GM23338 (cell line): Measurements from ENCODE around the gene FILIP1L. TPM values are rescaled to one million over a fixed set of nuclear protein-coding genes. Genes with fewer than 3 reads are reported as not detected.

ENCODE experiments used
- ATAC-seq: fragments of 200-7000 bp; cut with Tn5 transposase; 3 replicates; pipeline ENCODE4 v1.9.1; 2020
- DNase-seq: peaks from one replicate; pipeline ENCODE4 v3.0.0-alpha.2; 2015; ENCODE audit warnings: low spot score
- H2AFZ ChIP-seq: fragments of 200-600 bp; sonication (generic); 2 replicates; pipeline ENCODE4 v1.8.0; 2016; ENCODE audit warnings: antibody characterized with exemption, mild to moderate bottlenecking, moderate library complexity
- H3F3A ChIP-seq: fragments of 200-600 bp; sonication (generic); replicated peaks from 2 replicates; pipeline ENCODE4 v1.8.0; 2017; ENCODE audit warnings: antibody characterized with exemption, mixed run types, low read depth
- H3K27ac ChIP-seq: fragments of 200-600 bp; sonication (generic); 2 replicates; pipeline ENCODE4 v1.6.1; 2016; ENCODE audit warnings: low read depth
- H3K27me3 ChIP-seq: fragments of 200-600 bp; sonication (generic); 2 replicates; pipeline ENCODE4 v1.8.0; 2016; ENCODE audit warnings: mild to moderate bottlenecking, mixed run types, moderate library complexity; ENCODE audit not compliant: insufficient read depth
- H3K36me3 ChIP-seq: fragments of 200-600 bp; sonication (generic); 2 replicates; pipeline ENCODE4 v1.8.0; 2016; ENCODE audit warnings: mild to moderate bottlenecking; ENCODE audit not compliant: insufficient read depth
- H3K4me1 ChIP-seq: fragments of 200-600 bp; sonication (generic); 2 replicates; pipeline ENCODE4 v1.8.0; 2016; ENCODE audit warnings: mild to moderate bottlenecking, moderate library complexity; ENCODE audit not compliant: insufficient read depth
- H3K4me2 ChIP-seq: fragments of 200-600 bp; sonication (generic); 2 replicates; pipeline ENCODE4 v1.7.1; 2017; ENCODE audit warnings: mixed run types
- H3K4me3 ChIP-seq: fragments of 200-600 bp; sonication (generic); 2 replicates; pipeline ENCODE4 v1.6.1; 2016; ENCODE audit warnings: mixed run types
- H3K79me2 ChIP-seq: fragments of 200-600 bp; sonication (generic); replicated peaks from 2 replicates; pipeline ENCODE4 v1.8.0; 2017; ENCODE audit warnings: mild to moderate bottlenecking; ENCODE audit not compliant: insufficient read depth
- H3K9me2 ChIP-seq: fragments of 200-600 bp; sonication (generic); 2 replicates; pipeline ENCODE4 v1.8.0; 2017; ENCODE audit not compliant: insufficient read depth
- H4K20me1 ChIP-seq: fragments of 200-600 bp; sonication (generic); replicated peaks from 2 replicates; pipeline ENCODE4 v1.8.0; 2017; ENCODE audit warnings: mild to moderate bottlenecking; ENCODE audit not compliant: insufficient read depth
- H3K27ac Mint-ChIP-seq: 2 replicates; pipeline ENCODE4 v1.8.0; 2020; ENCODE audit warnings: inconsistent platforms, mild to moderate bottlenecking, moderate library complexity, mixed read lengths
- H3K27me3 Mint-ChIP-seq: 3 replicates; pipeline ENCODE4 v1.8.0; 2022; ENCODE audit warnings: low read depth, mild to moderate bottlenecking, moderate library complexity, mixed read lengths, inconsistent platforms; ENCODE audit not compliant: insufficient read depth, poor library complexity
- H3K36me3 Mint-ChIP-seq: 3 replicates; pipeline ENCODE4 v1.8.0; 2021; ENCODE audit warnings: low read depth, mild to moderate bottlenecking, inconsistent platforms, moderate library complexity, mixed read lengths
- H3K4me1 Mint-ChIP-seq: 3 replicates; pipeline ENCODE4 v1.8.0; 2020; ENCODE audit warnings: mild to moderate bottlenecking, inconsistent platforms, mixed read lengths
- H3K4me3 Mint-ChIP-seq: 3 replicates; pipeline ENCODE4 v1.8.0; 2021; ENCODE audit warnings: moderate library complexity, mild to moderate bottlenecking, inconsistent platforms, mixed read lengths
- H3K9me3 Mint-ChIP-seq: 3 replicates; pipeline ENCODE4 v1.8.0; 2020; ENCODE audit warnings: moderate library complexity, mild to moderate bottlenecking, inconsistent platforms, mixed read lengths
- CREB1 ChIP-seq: fragments of 250-450 bp; sonication (Bioruptor Pico); IDR thresholded peaks from 2 replicates; pipeline ENCODE4 v1.5.0; 2020; ENCODE audit warnings: low read depth, mild to moderate bottlenecking, moderate library complexity
- CTCF ChIP-seq, 2 experiments: fragments of 200-600 bp in 1 of 2; sonication (generic) in 1 of 2; conservative IDR thresholded peaks; 2 replicates each; pipeline versions ENCODE4 v1.5.1 to v1.6.1; 2016 to 2017; ENCODE audit warnings: antibody characterized with exemption in 2 of 2, low read depth in 2 of 2, mild to moderate bottlenecking in 2 of 2, moderate library complexity in 1 of 2
- ETS1 ChIP-seq: IDR thresholded peaks from 2 replicates; pipeline ENCODE4 v1.6.1; 2016; ENCODE audit warnings: antibody characterized with exemption
- EZH2 ChIP-seq: fragments of 200-600 bp; sonication (generic); IDR thresholded peaks from one replicate; pipeline ENCODE4 v1.8.0; 2017; ENCODE audit warnings: antibody characterized with exemption, mild to moderate bottlenecking, low read depth; ENCODE audit not compliant: unreplicated experiment
- JUNB ChIP-seq: IDR thresholded peaks from one replicate; pipeline ENCODE4 v1.6.1; 2016; ENCODE audit warnings: antibody characterized with exemption; ENCODE audit not compliant: unreplicated experiment
- NANOG ChIP-seq: IDR thresholded peaks from 2 replicates; pipeline ENCODE4 v1.6.1; 2016; ENCODE audit warnings: antibody characterized with exemption, borderline replicate concordance
- POLR2AphosphoS5 ChIP-seq: IDR thresholded peaks from 2 replicates; pipeline ENCODE4 v1.6.1; 2016; ENCODE audit warnings: antibody characterized with exemption, low read depth
- ZNF114 ChIP-seq: fragments of 250-450 bp; sonication (Bioruptor Pico); IDR thresholded peaks from 2 replicates; pipeline ENCODE4 v1.5.0; 2020; ENCODE audit warnings: mild to moderate bottlenecking, moderate library complexity
- ZNF331 ChIP-seq: fragments of 250-450 bp; sonication (Bioruptor Pico); IDR thresholded peaks from 2 replicates; pipeline ENCODE4 v1.5.0; 2020; ENCODE audit warnings: low read depth, mild to moderate bottlenecking, moderate library complexity
- ZNF462 ChIP-seq: fragments of 250-450 bp; sonication (Bioruptor Pico); IDR thresholded peaks from 2 replicates; pipeline ENCODE4 v1.5.0; 2020; ENCODE audit warnings: mild to moderate bottlenecking, moderate library complexity
- polyA plus RNA-seq: library from polyadenylated mRNA; unstranded; fragments of >200 nt; fragmentation: Nextera tagmentation; extraction: Ambion mirVana; gene quantifications from 2 replicates; pipeline ENCODE4 v1.2.1, GENCODE V29; 2016
- total RNA-seq: library from RNA; depleted of rRNA; stranded (reverse); fragments of >200 nt; shearing (Covaris generic); gene quantifications from 2 replicates; pipeline ENCODE4 v1.2.3, GENCODE V29; 2014

FILIP1L gene
- total and polyA plus RNA-seq, 2 experiments from 2014 or later: 1.6 TPM; not detected in 1

GRCh38 chr3:100088735-100089368 lies 25.4 kb downstream of the FILIP1L start:
- peak overlapping the region; percentile 30; the same call in 1 of the 2 replicates for H3K27ac Mint-ChIP-seq
- peaks cover 4% of the 10 kb centered on the region for H3K27me3 Mint-ChIP-seq
- DNase-seq: peak; percentile 59
- H3K4me3 ChIP-seq: no peak overlapping the region
- no peak overlapping the region for H2AFZ ChIP-seq
- H3K79me2 ChIP-seq: no peaks in the 10 kb centered on the region
- no peaks in the 10 kb centered on the region for H3F3A ChIP-seq
- H3K4me3 Mint-ChIP-seq: peak overlapping the region; percentile 49
- no peak for TF ChIP-seq POLR2AphosphoS5
- TF ChIP-seq EZH2: no peak
- no peak for TF ChIP-seq CREB1
- no peaks in the 10 kb centered on the region for H3K36me3 ChIP-seq
- H3K4me1 ChIP-seq: peaks cover 28% of the 10 kb centered on the region; the same call in 1 of the 2 replicates
- no peak; the same call in 1 of the 3 replicates for ATAC-seq
- H3K9me3 Mint-ChIP-seq: no peaks in the 10 kb centered on the region
- peaks cover 41% of the 10 kb centered on the region for H3K4me1 Mint-ChIP-seq
- no peaks in the 10 kb centered on the region for H3K9me2 ChIP-seq
- no peaks in the 10 kb centered on the region for H3K27me3 ChIP-seq
- H3K27ac ChIP-seq: no peak overlapping the region
- H4K20me1 ChIP-seq: no peaks in the 10 kb centered on the region
- H3K4me2 ChIP-seq: peak overlapping the region; percentile 7; the same call in 1 of the 2 replicates
- no peaks in the 10 kb centered on the region for H3K36me3 Mint-ChIP-seq

GRCh38 chr3:100087198-100087597 lies 27.1 kb downstream of the FILIP1L start:
- Histone ChIP-seq H3K36me3 (no peaks in the 10 kb centered on the region), H4K20me1 (no peaks in the 10 kb centered on the region), H3K27ac (no peak overlapping the region), H3K4me3 (no peak overlapping the region), H3F3A (no peaks in the 10 kb centered on the region), H3K9me2 (no peaks in the 10 kb centered on the region), H3K79me2 (no peaks in the 10 kb centered on the region), H3K4me1 (peaks cover 28% of the 10 kb centered on the region; the same call in 1 of the 2 replicates), H2AFZ (no peak overlapping the region), H3K4me2 (no peak overlapping the region), H3K27me3 (no peaks in the 10 kb centered on the region)
- Mint-ChIP-seq H3K4me1 (peaks cover 41% of the 10 kb centered on the region), H3K36me3 (no peaks in the 10 kb centered on the region), H3K27ac (no peak overlapping the region), H3K9me3 (no peaks in the 10 kb centered on the region), H3K4me3 (no peak overlapping the region), H3K27me3 (peaks cover 4% of the 10 kb centered on the region)
- DNase-seq (no peak), ATAC-seq (no peak)
- TF ChIP-seq ETS1 (no peak), ZNF114 (CRISPR knock-in tag) (no peak), JUNB (no peak), EZH2 (no peak), ZNF462 (CRISPR knock-in tag) (no peak), ZNF331 (CRISPR knock-in tag) (no peak), CTCF (conservative IDR thresholded peaks at IDR 0.05; ENCODE audit: low read depth in 2 of 2) (no peak), NANOG (no peak)
